Endometrial microvascular endothelial cells (primary cell): Measurements from ENCODE around the gene PLA2G4B. TPM values are rescaled to one million over a fixed set of nuclear protein-coding genes. Genes with fewer than 3 reads are reported as not detected.

Experiments used
- in situ Hi-C: cut with HindIII; loops from 2 replicates; pipeline ENCODE4 v1.10.0; 2017; ENCODE audit warnings: low sequenced_read_pairs, low pct_unique_long_range_greater_than_20kb; ENCODE audit errors: inconsistent ontology term
- total RNA-seq: library from RNA; depleted of rRNA; stranded (reverse); fragments of >200 nt; gene quantifications from one replicate; pipeline ENCODE4 v1.2.3, GENCODE V29; 2015; ENCODE audit errors: inconsistent ontology term

PLA2G4B gene
- total RNA-seq, 1 donor from 2014 or later = not detected

DNA sequence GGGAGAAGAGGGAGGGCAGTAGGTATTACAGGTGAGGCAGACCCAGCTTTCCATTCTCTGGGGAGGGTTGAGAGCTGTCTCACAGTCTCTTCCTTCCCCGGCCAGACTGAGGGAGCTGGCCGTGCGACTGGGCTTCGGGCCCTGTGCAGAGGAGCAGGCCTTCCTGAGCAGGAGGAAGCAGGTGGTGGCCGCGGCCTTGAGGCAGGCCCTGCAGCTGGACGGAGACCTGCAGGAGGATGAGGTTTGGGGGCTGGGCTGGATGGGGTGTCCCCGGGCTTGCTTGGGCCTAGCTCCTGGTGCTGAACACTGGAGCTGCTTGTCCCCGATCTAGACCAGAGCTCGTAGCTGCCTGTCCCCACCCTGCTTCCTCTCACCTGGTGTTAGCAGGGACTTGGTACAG, 4.9 kb downstream of the PLA2G4B start:
- in situ Hi-C loops = no loop called here

- in situ Hi-C loops = no loop called here
These were observed 6.2 kb downstream of the PLA2G4B start for GRCh38 chr15:41844814-41845213.

- in situ Hi-C loops = no loop called here
These were observed 8.6 kb downstream of the PLA2G4B start for GRCh38 chr15:41847206-41847605.

GRCh38 chr15:41847981-41848380, 9.3 kb downstream of the PLA2G4B start:
- in situ Hi-C loops = no loop called here

GRCh38 chr15:41848631-41849030, 10.0 kb downstream of the PLA2G4B start:
- in situ Hi-C loops = no loop called here

- in situ Hi-C loops = no loop called here
These were observed 10.6 kb downstream of the PLA2G4B start for GRCh38 chr15:41849204-41849603.

- in situ Hi-C loops = no loop called here
These were observed 11.2 kb downstream of the PLA2G4B start for GRCh38 chr15:41849861-41850260.

GRCh38 chr15:41850482-41851166, 12.0 kb downstream of the PLA2G4B start:
- in situ Hi-C loops = no loop called here

DNA sequence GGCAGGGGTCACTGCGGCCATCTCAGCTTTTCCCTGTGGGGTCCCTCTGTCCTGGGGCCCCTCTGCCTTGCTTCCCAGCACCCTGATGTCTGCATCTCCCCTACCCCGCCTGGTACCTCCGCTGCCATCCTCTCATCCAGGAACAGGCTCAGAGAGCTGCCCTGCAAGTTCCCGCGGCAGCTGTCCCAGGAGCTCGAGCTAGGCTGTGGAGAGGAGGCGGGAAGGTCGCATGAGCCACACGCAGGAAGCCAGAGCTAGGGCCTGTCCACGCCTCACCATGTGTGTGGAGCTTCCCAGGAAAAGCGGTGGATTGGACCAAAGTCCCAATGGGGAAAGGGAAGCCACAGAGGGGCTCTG, 12.5 kb downstream of the PLA2G4B start:
- in situ Hi-C loops = no loop called here

- in situ Hi-C loops = no loop called here
These were observed 13.2 kb downstream of the PLA2G4B start for GRCh38 chr15:41851755-41852370.

GRCh38 chr15:41852736-41853590, 14.3 kb downstream of the PLA2G4B start:
- in situ Hi-C loops = no loop called here

- in situ Hi-C loops = no loop called here
These were observed 15.2 kb downstream of the PLA2G4B start for GRCh38 chr15:41853831-41854230.

DNA sequence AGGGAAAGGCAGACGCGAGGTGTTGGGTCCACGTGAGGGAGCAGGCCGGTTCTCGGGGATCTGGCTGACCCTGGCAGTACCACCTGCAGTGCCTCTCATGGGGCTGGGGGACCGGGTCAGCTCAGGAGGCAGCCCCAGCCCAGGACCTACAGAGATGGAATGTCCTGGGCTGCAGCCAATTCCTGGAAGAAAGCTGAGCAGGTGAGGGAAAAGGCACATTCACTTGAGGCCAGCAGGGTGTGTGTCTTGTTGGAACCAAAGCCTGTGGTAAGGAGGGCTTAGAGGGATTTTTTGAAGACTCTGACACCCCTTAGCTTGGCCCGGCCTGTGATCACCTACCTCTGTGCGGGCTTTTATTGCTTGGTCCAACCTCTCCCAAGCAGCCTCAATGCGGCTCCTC, 15.8 kb downstream of the PLA2G4B start:
- in situ Hi-C loops = no loop called here

- in situ Hi-C loops = no loop called here
These were observed 16.8 kb downstream of the PLA2G4B start for GRCh38 chr15:41855261-41855961.

DNA sequence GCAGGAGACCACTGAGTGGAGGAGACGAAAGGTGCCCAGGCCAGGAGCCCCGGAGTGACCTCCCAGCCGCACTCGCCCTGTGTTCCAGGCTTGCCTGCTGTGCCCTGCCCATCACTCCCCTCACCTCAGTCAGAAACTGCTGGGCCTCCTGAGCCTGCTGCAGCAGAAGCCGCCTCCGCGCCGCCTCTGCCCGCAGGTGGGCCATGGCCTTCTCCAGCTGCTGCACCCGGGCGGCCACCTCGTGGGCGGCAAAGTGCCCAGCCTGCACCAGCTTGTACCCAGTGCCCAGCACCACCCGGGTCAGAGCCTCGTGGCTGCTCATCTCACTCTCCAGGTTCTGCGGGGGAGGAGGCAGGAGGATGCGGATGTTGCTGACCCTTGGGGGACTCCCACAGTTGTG, 17.6 kb downstream of the PLA2G4B start:
- in situ Hi-C loops = no loop called here

DNA sequence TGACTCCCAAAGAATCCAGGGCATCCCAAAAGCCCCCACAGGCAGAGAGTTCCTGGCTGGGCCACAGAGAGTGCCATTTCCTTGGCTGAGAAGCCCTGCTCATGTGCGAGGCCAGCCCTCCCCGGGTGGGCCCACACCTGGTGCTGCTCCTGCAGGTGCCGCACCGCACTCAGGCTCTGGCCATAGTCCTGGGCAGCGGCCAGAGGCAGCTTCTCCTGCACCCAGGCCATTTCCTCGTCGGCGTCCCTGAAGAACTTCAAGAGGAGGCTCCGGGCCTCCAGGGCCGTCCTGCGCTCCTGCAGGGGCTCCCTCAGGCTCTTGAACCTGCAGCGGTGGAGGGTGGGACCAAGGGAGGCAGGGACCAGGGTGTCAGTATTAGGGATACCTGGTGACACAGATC, 18.1 kb downstream of the PLA2G4B start:
- in situ Hi-C loops = no loop called here

GRCh38 chr15:41857316-41857715, 18.7 kb downstream of the PLA2G4B start:
- in situ Hi-C loops = no loop called here

DNA sequence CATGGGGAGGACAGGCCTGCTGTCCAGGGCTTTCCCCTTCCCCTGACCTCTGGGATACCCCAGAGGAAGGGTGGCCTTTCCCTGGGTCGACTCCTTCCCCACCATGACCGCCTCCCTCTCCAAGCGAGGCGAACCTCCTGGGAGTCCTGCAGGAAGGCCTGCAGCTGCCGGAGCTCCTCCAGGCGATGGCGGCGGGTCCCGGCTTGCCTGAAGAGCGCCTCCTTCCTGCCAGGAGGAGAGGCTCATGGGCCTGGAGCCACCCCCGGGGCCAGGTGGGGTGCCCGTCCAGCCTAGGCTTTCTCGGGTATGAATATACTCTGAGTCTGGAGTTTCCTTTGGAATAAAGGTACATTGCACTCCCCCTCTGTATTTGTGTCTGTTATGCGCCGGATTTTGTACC, 20.1 kb downstream of the PLA2G4B start:
- in situ Hi-C loops = no loop called here

DNA sequence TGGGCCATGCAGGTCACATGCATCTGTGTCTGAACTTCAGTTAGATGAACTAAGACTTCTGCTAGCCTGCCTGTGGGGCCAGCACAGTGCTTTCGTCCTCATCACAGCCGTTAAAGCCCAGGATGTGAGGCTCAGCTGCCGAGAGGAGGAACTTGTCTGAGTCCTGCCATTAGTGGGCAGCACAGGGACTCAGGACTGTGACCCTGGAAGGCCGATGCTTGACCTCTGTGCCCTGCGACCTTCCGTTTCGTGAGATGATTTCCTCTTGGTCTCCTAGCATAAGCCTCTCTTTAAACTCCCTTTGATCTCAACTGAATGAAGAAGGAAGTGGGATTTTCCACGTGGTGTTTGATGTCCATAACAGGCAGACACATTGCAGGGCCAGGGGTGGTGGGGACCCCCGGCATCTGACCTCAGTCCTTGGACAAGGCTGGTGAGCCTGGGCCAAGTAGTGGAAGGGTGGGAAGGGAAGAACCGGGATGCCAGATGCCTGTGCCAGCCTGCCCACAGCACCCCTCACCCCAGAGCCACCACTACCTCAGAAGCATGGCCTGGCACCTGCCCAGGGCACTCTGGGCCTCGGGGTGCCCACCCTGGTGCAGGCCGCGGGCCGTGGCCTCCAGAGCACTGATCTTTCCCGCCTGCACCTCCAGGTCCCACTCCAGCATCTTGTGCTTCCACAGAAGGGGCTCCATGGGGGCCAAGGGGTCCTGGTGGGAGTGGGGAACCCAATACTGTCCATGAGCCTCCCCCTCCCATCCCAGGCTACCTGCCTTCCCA, 21.6 kb downstream of the PLA2G4B start:
- in situ Hi-C loops = no loop called here
